H1 (cell line): Measurements from ENCODE around the gene FOXJ2. TPM values are rescaled to one million over a fixed set of nuclear protein-coding genes. Genes with fewer than 3 reads are reported as not detected.

Experiments
- CREB1 ChIP-seq: IDR thresholded peaks from 2 replicates; pipeline ENCODE4 v1.6.1; 2012; ENCODE audit warnings: inconsistent platforms
- MAFK ChIP-seq: IDR thresholded peaks from 2 replicates; pipeline ENCODE4 v1.6.1; 2012; ENCODE audit warnings: low read depth, mild to moderate bottlenecking, improper control_type of control experiment, low read length
- RFX5 ChIP-seq: IDR thresholded peaks from 2 replicates; pipeline ENCODE4 v1.6.1; 2011; ENCODE audit warnings: low read depth, low read length, improper control_type of control experiment, borderline replicate concordance
- SAP30 ChIP-seq: fragments of 300-600 bp; sonication (generic); IDR thresholded peaks from 2 replicates; pipeline ENCODE4 v1.7.1; 2012; ENCODE audit warnings: low read length, moderate library complexity, mild to moderate bottlenecking, inconsistent platforms; ENCODE audit not compliant: insufficient read depth, insufficient replicate concordance
- polyA plus RNA-seq, 7 experiments: library from polyadenylated mRNA; depleted of rRNA in 3 of 7; stranded (reverse) in 5 of 7; unstranded in 2 of 7; fragments of >200 nt in 5 of 7; fragments of 200-250 nt in 2 of 7; gene quantifications; 1 replicate in 5 of 7; 2 replicates in 1 of 7; 4 replicates in 1 of 7; pipeline versions ENCODE4 v1.2.1 to v1.2.3, GENCODE V29; 2011 to 2013; ENCODE audit warnings: missing spikeins in 2 of 7, mixed read lengths in 2 of 7
- total RNA-seq: library from RNA; stranded (reverse); fragmentation: NEBNext Ultra II Directional; extraction: Animal tissue kit (Norgen Biotek cat#: 25700); gene quantifications from 2 replicates; pipeline ENCODE4 v1.2.1, GENCODE V29; 2021

The FOXJ2 gene
- total and polyA plus RNA-seq, 2 of the 8 experiments (the other 6 are each of a cell fraction or from before 2014, with no cell fraction given), result 4.2 to 9.3 TPM

- TF ChIP-seq MAFK, result no peak
- no peak for TF ChIP-seq RFX5
- TF ChIP-seq SAP30, result no peak
- no peak for TF ChIP-seq CREB1
Measured at GRCh38 chr12:8052679-8053078, 20.2 kb downstream of the FOXJ2 start (continued).
